PC-3 (cell line): Measurements from ENCODE around the gene CIAO3. TPM values are rescaled to one million over a fixed set of nuclear protein-coding genes. Genes with fewer than 3 reads are reported as not detected.
A peak's percentile ranks its signal among the peaks of the same experiment; 100 is the strongest.

Experiments used
- ATAC-seq: fragments of 200-7000 bp; cut with Tn5 transposase; 2 replicates; pipeline ENCODE4 v1.9.1; 2020; ENCODE audit warnings: mild to moderate bottlenecking, moderate library complexity
- BruUV-seq: library from RNA; stranded (reverse); fragments of 400-500 nt; replicated peaks from 2 replicates; lab custom pipeline; 2021; lab: Mats Ljungman, UMichigan
- CTCF ChIA-PET: fragments of 300-600 bp; sonication (Branson Sonifier 250); formaldehyde crosslinking; loops from one replicate; lab custom pipeline; 2022; ENCODE audit warnings: antibody characterized with exemption; lab: Charles Lee
- POLR2A ChIA-PET: fragments of 300-600 bp; sonication (Branson Sonifier 250); formaldehyde crosslinking; loops from one replicate; lab custom pipeline; 2022; ENCODE audit warnings: antibody characterized with exemption; ENCODE audit not compliant: unreplicated experiment; lab: Charles Lee
- DNase-seq: peaks from one replicate; pipeline ENCODE4 v3.0.0-alpha.2; 2015
- H2AFZ ChIP-seq: fragments of 300-600 bp; sonication (generic); 2 replicates; pipeline ENCODE4 v1.6.0; 2016; ENCODE audit warnings: antibody characterized with exemption, low read length
- H3F3A ChIP-seq: fragments of 300-600 bp; sonication (generic); one replicate; pipeline ENCODE4 v1.6.0; 2017; ENCODE audit warnings: antibody characterized with exemption, low read length, control low read depth, mild to moderate bottlenecking; ENCODE audit not compliant: unreplicated experiment
- H3K27ac ChIP-seq: fragments of 300-600 bp; sonication (generic); 2 replicates; pipeline ENCODE4 v1.5.1; 2016; ENCODE audit warnings: mild to moderate bottlenecking, low read length
- H3K27me3 ChIP-seq: fragments of 300-600 bp; sonication (generic); 2 replicates; pipeline ENCODE4 v1.6.1; 2016; ENCODE audit warnings: low read length, mixed read lengths
- H3K36me3 ChIP-seq: fragments of 300-600 bp; sonication (generic); 2 replicates; pipeline ENCODE4 v1.6.1; 2016; ENCODE audit warnings: low read depth, mixed run types, low read length, mixed read lengths
- H3K4me1 ChIP-seq: fragments of 300-600 bp; sonication (generic); 2 replicates; pipeline ENCODE4 v1.5.1; 2016; ENCODE audit warnings: low read length; ENCODE audit not compliant: insufficient read depth
- H3K4me2 ChIP-seq: fragments of 300-600 bp; sonication (generic); 2 replicates; pipeline ENCODE4 v1.6.0; 2016; ENCODE audit warnings: low read length
- H3K4me3 ChIP-seq: fragments of 300-600 bp; sonication (generic); 2 replicates; pipeline ENCODE4 v1.5.1; 2016; ENCODE audit warnings: mild to moderate bottlenecking, low read length, mixed read lengths
- H3K79me2 ChIP-seq: fragments of 300-600 bp; sonication (generic); 2 replicates; pipeline ENCODE4 v1.6.1; 2017; ENCODE audit warnings: low read length, mixed read lengths
- H3K9ac ChIP-seq: fragments of 300-600 bp; sonication (generic); 2 replicates; pipeline ENCODE4 v1.6.0; 2016; ENCODE audit warnings: mild to moderate bottlenecking, low read length
- H3K9me2 ChIP-seq: fragments of 300-600 bp; sonication (generic); replicated peaks from 2 replicates; pipeline ENCODE4 v1.6.1; 2016; ENCODE audit warnings: mixed run types, low read length, mixed read lengths
- H3K9me3 ChIP-seq: fragments of 300-600 bp; sonication (generic); 2 replicates; pipeline ENCODE4 v1.6.1; 2016; ENCODE audit warnings: low read length, mixed read lengths
- H4K20me1 ChIP-seq: fragments of 300-600 bp; sonication (generic); 2 replicates; pipeline ENCODE4 v1.6.1; 2016; ENCODE audit warnings: low read length, mixed read lengths
- CTCF ChIP-seq: fragments of 300-600 bp; sonication (generic); conservative IDR thresholded peaks from 2 replicates; pipeline ENCODE4 v1.5.1; 2017; ENCODE audit warnings: antibody characterized with exemption, low read depth, mild to moderate bottlenecking, low read length
- EZH2 ChIP-seq: fragments of 300-600 bp; sonication (generic); IDR thresholded peaks from one replicate; pipeline ENCODE4 v1.6.1; 2017; ENCODE audit warnings: antibody characterized with exemption, mild to moderate bottlenecking, low read length; ENCODE audit not compliant: unreplicated experiment
- EZH2phosphoT487 ChIP-seq: fragments of 300-600 bp; sonication (generic); IDR thresholded peaks from 2 replicates; pipeline ENCODE4 v1.6.1; 2018; ENCODE audit warnings: mild to moderate bottlenecking, antibody characterized with exemption, low read length, borderline replicate concordance
- intact Hi-C: fragments of 100-400 bp; cut with micrococcal nuclease; formaldehyde crosslinking; loops from 2 replicates; pipeline ENCODE4 v1.9.0; 2023
- total RNA-seq: library from RNA; depleted of rRNA; stranded (reverse); fragments of >200 nt; gene quantifications from 2 replicates; pipeline ENCODE4 v1.2.3, GENCODE V29; 2014

CIAO3 gene
- total RNA-seq, 1 experiment from 2014 or later = 46.1 TPM

DNA sequence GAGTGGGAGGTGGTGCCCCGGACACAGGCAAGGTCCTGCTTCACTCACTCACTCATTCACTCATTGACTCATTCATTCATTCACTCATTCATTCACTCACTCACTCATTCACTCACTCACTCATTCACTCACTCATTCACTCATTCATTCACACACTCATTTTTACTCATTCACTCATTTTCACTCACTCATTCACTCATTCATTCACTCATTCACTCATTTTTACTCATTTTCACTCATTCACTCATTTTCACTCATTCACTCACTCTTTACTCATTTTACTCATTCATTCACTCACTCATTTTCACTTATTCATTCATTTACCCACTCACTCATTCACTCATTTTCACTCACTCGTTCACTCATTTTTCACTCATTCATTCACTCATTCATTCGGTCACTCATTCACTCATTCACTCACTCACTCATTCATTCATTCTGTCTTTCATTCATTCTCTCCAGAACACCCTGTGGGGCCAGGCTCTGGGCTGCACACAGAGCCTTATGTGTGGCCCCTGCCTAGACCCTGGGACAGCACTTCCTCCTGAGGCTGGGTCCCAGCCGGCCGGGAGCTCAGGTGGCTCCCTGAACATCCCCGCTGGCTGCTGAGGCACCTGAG is 38.2 kb upstream of the CIAO3 start:
- Histone ChIP-seq H4K20me1 (no peaks in the 10 kb centered on the region), H3K4me3 (no peak overlapping the region), H3K9me2 (no peaks in the 10 kb centered on the region), H3K4me2 (no peak overlapping the region), H2AFZ (no peak overlapping the region), H3K36me3 (no peaks in the 10 kb centered on the region), H3F3A (no peaks in the 10 kb centered on the region), H3K9ac (no peak overlapping the region), H3K9me3 (no peaks in the 10 kb centered on the region), H3K27ac (no peak overlapping the region), H3K79me2 (no peaks in the 10 kb centered on the region), H3K4me1 (peaks cover 13% of the 10 kb centered on the region), H3K27me3 (no peaks in the 10 kb centered on the region)
- intact Hi-C loops = no loop called here
- ATAC-seq = no peak
- BruUV-seq = no TSS peak
- no peak for TF ChIP-seq EZH2
- no peak for TF ChIP-seq EZH2phosphoT487
- POLR2A ChIA-PET = interaction anchor here (0.6 kb wide), 1 partner anchor 30 kb away, joined by 6 read pairs; no protein-coding TSS in a partner anchor
- CTCF ChIA-PET = no interaction called here
- no peak for DNase-seq

GRCh38 chr16:778447-778846 is 37.6 kb upstream of the CIAO3 start:
- ChIA-PET CTCF (interaction anchor here (0.6 kb wide), 1 partner anchor 586 kb away, joined by 10 read pairs; no protein-coding TSS in a partner anchor), POLR2A (no interaction called here)
- no peak overlapping the region for H2AFZ ChIP-seq
- intact Hi-C loops = no loop called here
- no peaks in the 10 kb centered on the region for H3K9me3 ChIP-seq
- DNase-seq = no peak
- H4K20me1 ChIP-seq = no peaks in the 10 kb centered on the region
- H3K27me3 ChIP-seq = no peaks in the 10 kb centered on the region
- BruUV-seq = no TSS peak
- H3K27ac ChIP-seq = no peak overlapping the region
- no peaks in the 10 kb centered on the region for H3F3A ChIP-seq
- no peak for ATAC-seq
- TF ChIP-seq EZH2phosphoT487 (no peak), CTCF (no peak), EZH2 (no peak)
- H3K79me2 ChIP-seq = no peaks in the 10 kb centered on the region
- H3K36me3 ChIP-seq = no peaks in the 10 kb centered on the region
- no peak overlapping the region for H3K4me2 ChIP-seq
- peaks cover 7% of the 10 kb centered on the region for H3K4me1 ChIP-seq
- H3K4me3 ChIP-seq = no peak overlapping the region
- H3K9ac ChIP-seq = no peak overlapping the region
- no peaks in the 10 kb centered on the region for H3K9me2 ChIP-seq

GRCh38 chr16:777826-778225 is 37.0 kb upstream of the CIAO3 start:
- Histone ChIP-seq H4K20me1 (no peaks in the 10 kb centered on the region), H3K79me2 (no peaks in the 10 kb centered on the region), H3F3A (no peaks in the 10 kb centered on the region), H3K9ac (no peak overlapping the region), H3K4me2 (peak overlapping the region; percentile 13; the same call in 1 of the 2 replicates), H3K4me1 (peaks cover under 1% of the 10 kb centered on the region), H3K36me3 (no peaks in the 10 kb centered on the region), H3K9me2 (no peaks in the 10 kb centered on the region), H3K4me3 (no peak overlapping the region), H3K27ac (no peak overlapping the region), H3K27me3 (no peaks in the 10 kb centered on the region), H3K9me3 (no peaks in the 10 kb centered on the region), H2AFZ (peak overlapping the region; percentile 50; the same call in 1 of the 2 replicates)
- intact Hi-C loops = no loop called here
- CTCF ChIA-PET = interaction anchor here (0.6 kb wide), 1 partner anchor 587 kb away, joined by 10 read pairs; no protein-coding TSS in a partner anchor
- POLR2A ChIA-PET = no interaction called here
- TF ChIP-seq CTCF (no peak), EZH2 (no peak), EZH2phosphoT487 (no peak)
- peak; percentile 48; the same call in 1 of the 2 replicates for ATAC-seq
- BruUV-seq = no TSS peak
- DNase-seq = peak; percentile 27
